ENCODE results near the gene CARHSP1.

- TF ChIP-seq CTCF (IDR thresholded peaks at IDR 0.05) (no peak), POLR2A (IDR thresholded peaks at IDR 0.05) (no peak)
Measured at GRCh38 chr16:8831871-8832716, 36.7 kb downstream of the CARHSP1 start.

Data from uterus (tissue), 2 donors.